ENCODE data around the gene DCP1B.

DCP1B gene

GRCh38 chr12:2004113-2004929, at the start of gene DCP1B:
TSS of gene DCP1B (minus strand) at chr12:2004457. CDS start at chr12:2004431, 26 bp downstream.
- Histone ChIP-seq H3K4me3 (ENCODE audit: low read length in 2 of 2) (peak within 1 kb of the TSS; percentile 92 to 99), H3K27ac (ENCODE audit: low read depth in 2 of 2, low read length in 2 of 2) (peak within 1 kb of the TSS; percentile 89 to 93), H3K27me3 (ENCODE audit: control insufficient read depth in 2 of 2, insufficient read depth in 2 of 2, low read length in 2 of 2) (no peaks in the 10 kb centered on the region), H3K36me3 (ENCODE audit: control insufficient read depth in 2 of 2, insufficient read depth in 2 of 2, low read length in 2 of 2) (no peaks in the 10 kb centered on the region), H3K9me3 (ENCODE audit: control insufficient read depth in 2 of 2, low read length in 2 of 2) (no peaks in the 10 kb centered on the region), H3K9ac (ENCODE audit: low read depth in 1 of 2, low read length in 2 of 2) (peak within 1 kb of the TSS; percentile 95 to 98), H3K4me1 (ENCODE audit: control insufficient read depth in 2 of 2, insufficient read depth in 2 of 2, low read length in 2 of 2) (peaks cover 9 to 10% of the 10 kb centered on the region in 2 donors)

DNA sequence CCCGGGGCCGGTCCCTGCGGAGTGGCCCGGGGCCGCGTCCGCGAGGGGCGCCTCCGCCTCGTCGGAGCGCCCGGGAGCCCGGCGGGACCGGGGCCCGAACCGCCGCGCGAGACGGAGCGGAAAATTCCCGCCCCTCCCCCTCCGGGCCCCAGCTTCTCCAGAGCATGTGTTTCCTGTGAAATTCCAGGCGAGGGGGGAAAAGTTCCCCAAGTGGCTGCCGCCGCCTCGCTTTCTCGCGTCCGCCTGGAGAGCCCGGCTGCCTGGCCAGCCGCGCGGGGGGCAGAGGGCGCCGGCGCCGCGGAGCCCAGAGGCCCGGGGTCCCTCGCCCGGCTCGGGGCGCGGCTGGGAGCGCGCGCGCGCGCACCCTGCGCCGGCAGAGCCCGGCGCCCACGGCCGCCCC, 49.4 kb upstream of the DCP1B start:
- Histone ChIP-seq H3K9ac (ENCODE audit: low read depth in 1 of 2, low read length in 2 of 2) (no peak overlapping the region), H3K9me3 (ENCODE audit: control insufficient read depth in 2 of 2, low read length in 2 of 2) (no peaks in the 10 kb centered on the region), H3K27me3 (ENCODE audit: control insufficient read depth in 2 of 2, insufficient read depth in 2 of 2, low read length in 2 of 2) (peaks cover 29 to 33% of the 10 kb centered on the region in 2 donors), H3K4me1 (ENCODE audit: control insufficient read depth in 2 of 2, insufficient read depth in 2 of 2, low read length in 2 of 2) (peaks cover 0 to 8% of the 10 kb centered on the region in 2 donors), H3K27ac (ENCODE audit: low read depth in 2 of 2, low read length in 2 of 2) (peak overlapping the region in 1 of 2 donors; percentile 44), H3K4me3 (ENCODE audit: low read length in 2 of 2) (peak overlapping the region; percentile 62 to 63), H3K36me3 (ENCODE audit: control insufficient read depth in 2 of 2, insufficient read depth in 2 of 2, low read length in 2 of 2) (no peaks in the 10 kb centered on the region)

DNA sequence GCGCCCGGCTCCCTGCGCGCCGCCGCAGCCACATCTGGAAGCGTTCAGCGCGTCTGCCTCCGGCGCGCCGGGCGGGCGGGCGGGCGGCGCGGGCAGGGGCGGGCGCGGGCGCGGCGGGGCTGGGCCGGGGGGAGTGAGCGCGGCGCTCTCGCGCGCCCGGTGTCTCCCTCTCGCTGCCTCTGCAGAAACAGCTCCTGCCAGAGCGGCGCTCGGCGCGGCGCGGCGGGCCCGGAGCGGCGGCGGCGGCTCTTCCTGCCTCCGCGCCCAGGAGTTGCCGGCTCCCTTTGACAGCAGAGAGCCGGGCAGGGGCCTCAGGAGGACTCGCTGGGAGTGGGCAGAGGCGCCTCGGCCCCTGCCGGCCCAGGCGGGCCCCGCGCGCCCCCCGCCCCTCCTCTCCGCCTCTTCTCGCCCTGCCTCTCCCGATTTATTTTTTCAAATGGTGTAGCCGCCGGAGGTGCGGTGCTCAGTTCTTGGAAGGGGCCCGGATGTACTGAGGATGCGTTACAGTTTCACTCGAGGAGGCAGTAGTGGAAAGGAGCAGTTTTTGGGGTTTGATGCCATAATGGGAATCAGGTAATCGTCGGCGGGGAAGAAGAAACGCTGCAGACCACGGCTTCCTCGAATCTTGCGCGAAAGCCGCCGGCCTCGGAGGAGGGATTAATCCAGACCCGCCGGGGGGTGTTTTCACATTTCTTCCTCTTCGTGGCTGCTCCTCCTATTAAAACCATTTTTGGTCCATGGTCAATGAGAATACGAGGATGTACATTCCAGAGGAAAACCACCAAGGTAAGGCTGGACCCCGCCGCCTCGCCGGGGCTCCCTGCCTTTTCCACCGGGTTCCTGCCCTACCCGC, 48.8 kb upstream of the DCP1B start, which contains the start of gene CACNA1C:
TSS of gene CACNA1C (plus strand) at position 162 of the 853 bp plus-strand sequence. CDS start at position 738, 576 bp downstream.
- H3K4me1 ChIP-seq (ENCODE audit: control insufficient read depth in 2 of 2, insufficient read depth in 2 of 2, low read length in 2 of 2), result peaks cover 0 to 8% of the 10 kb centered on the region in 2 donors
- peak within 1 kb of the TSS in 1 of 2 donors; percentile 44 for H3K27ac ChIP-seq (ENCODE audit: low read depth in 2 of 2, low read length in 2 of 2)
- no peaks in the 10 kb centered on the region for H3K36me3 ChIP-seq (ENCODE audit: control insufficient read depth in 2 of 2, insufficient read depth in 2 of 2, low read length in 2 of 2)
- H3K27me3 ChIP-seq (ENCODE audit: control insufficient read depth in 2 of 2, insufficient read depth in 2 of 2, low read length in 2 of 2), result peaks cover 29 to 33% of the 10 kb centered on the region in 2 donors
- H3K4me3 ChIP-seq (ENCODE audit: low read length in 2 of 2), result peak within 1 kb of the TSS; percentile 62 to 63
- H3K9me3 ChIP-seq (ENCODE audit: control insufficient read depth in 2 of 2, low read length in 2 of 2), result no peaks in the 10 kb centered on the region
- H3K9ac ChIP-seq (ENCODE audit: low read depth in 1 of 2, low read length in 2 of 2), result peak within 1 kb of the TSS; percentile 44 to 48

GRCh38 chr12:2051700-2052621, 47.7 kb upstream of the DCP1B start:
- H3K9ac ChIP-seq (ENCODE audit: low read depth in 1 of 2, low read length in 2 of 2), result peak overlapping the region in 1 of 2 donors; percentile 20
- no peaks in the 10 kb centered on the region for H3K9me3 ChIP-seq (ENCODE audit: control insufficient read depth in 2 of 2, low read length in 2 of 2)
- H3K4me3 ChIP-seq (ENCODE audit: low read length in 2 of 2), result peak overlapping the region in 1 of 2 donors; percentile 51
- peaks cover 28 to 40% of the 10 kb centered on the region in 2 donors for H3K27me3 ChIP-seq (ENCODE audit: control insufficient read depth in 2 of 2, insufficient read depth in 2 of 2, low read length in 2 of 2)
- no peak overlapping the region for H3K27ac ChIP-seq (ENCODE audit: low read depth in 2 of 2, low read length in 2 of 2)
- peaks cover 0 to 8% of the 10 kb centered on the region in 2 donors for H3K4me1 ChIP-seq (ENCODE audit: control insufficient read depth in 2 of 2, insufficient read depth in 2 of 2, low read length in 2 of 2)
- H3K36me3 ChIP-seq (ENCODE audit: control insufficient read depth in 2 of 2, insufficient read depth in 2 of 2, low read length in 2 of 2), result no peaks in the 10 kb centered on the region

- H3K9ac ChIP-seq (ENCODE audit: low read depth in 1 of 2, low read length in 2 of 2), result no peak overlapping the region
- no peak overlapping the region for H3K27ac ChIP-seq (ENCODE audit: low read depth in 2 of 2, low read length in 2 of 2)
- H3K4me3 ChIP-seq (ENCODE audit: low read length in 2 of 2), result no peak overlapping the region
- H3K36me3 ChIP-seq (ENCODE audit: control insufficient read depth in 2 of 2, insufficient read depth in 2 of 2, low read length in 2 of 2), result no peaks in the 10 kb centered on the region
- H3K9me3 ChIP-seq (ENCODE audit: control insufficient read depth in 2 of 2, low read length in 2 of 2), result no peaks in the 10 kb centered on the region
- H3K27me3 ChIP-seq (ENCODE audit: control insufficient read depth in 2 of 2, insufficient read depth in 2 of 2, low read length in 2 of 2), result peaks cover 20 to 31% of the 10 kb centered on the region in 2 donors
- H3K4me1 ChIP-seq (ENCODE audit: control insufficient read depth in 2 of 2, insufficient read depth in 2 of 2, low read length in 2 of 2), result peaks cover 0 to 8% of the 10 kb centered on the region in 2 donors
Observed at GRCh38 chr12:2049604-2050540, 45.6 kb upstream of the DCP1B start.

DNA sequence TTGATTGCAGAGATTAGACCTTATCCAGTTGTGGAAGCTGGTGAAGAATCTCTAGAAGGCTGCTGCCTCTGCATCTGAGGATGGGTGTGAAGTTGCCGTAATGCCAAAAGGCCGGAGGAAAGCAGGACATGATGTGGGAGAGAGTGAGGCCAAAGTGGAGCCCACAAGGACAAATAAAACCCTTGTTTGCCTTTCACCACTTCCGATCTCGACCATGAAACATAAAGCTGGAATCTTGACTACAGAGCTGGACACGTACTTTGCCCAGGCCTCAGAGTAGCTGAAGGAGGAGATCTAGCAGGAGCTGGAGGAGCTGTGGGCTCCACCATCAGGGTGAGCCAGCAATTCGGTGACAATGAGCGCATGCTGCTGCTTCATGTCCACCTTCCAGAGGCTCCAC, 43.5 kb upstream of the DCP1B start:
- H3K27me3 ChIP-seq (ENCODE audit: control insufficient read depth in 2 of 2, insufficient read depth in 2 of 2, low read length in 2 of 2), result peaks cover 15 to 21% of the 10 kb centered on the region in 2 donors
- no peaks in the 10 kb centered on the region for H3K36me3 ChIP-seq (ENCODE audit: control insufficient read depth in 2 of 2, insufficient read depth in 2 of 2, low read length in 2 of 2)
- H3K4me3 ChIP-seq (ENCODE audit: low read length in 2 of 2), result no peak overlapping the region
- H3K4me1 ChIP-seq (ENCODE audit: control insufficient read depth in 2 of 2, insufficient read depth in 2 of 2, low read length in 2 of 2), result peaks cover 0 to 3% of the 10 kb centered on the region in 2 donors
- no peaks in the 10 kb centered on the region for H3K9me3 ChIP-seq (ENCODE audit: control insufficient read depth in 2 of 2, low read length in 2 of 2)
- no peak overlapping the region for H3K9ac ChIP-seq (ENCODE audit: low read depth in 1 of 2, low read length in 2 of 2)
- no peak overlapping the region for H3K27ac ChIP-seq (ENCODE audit: low read depth in 2 of 2, low read length in 2 of 2)

DNA sequence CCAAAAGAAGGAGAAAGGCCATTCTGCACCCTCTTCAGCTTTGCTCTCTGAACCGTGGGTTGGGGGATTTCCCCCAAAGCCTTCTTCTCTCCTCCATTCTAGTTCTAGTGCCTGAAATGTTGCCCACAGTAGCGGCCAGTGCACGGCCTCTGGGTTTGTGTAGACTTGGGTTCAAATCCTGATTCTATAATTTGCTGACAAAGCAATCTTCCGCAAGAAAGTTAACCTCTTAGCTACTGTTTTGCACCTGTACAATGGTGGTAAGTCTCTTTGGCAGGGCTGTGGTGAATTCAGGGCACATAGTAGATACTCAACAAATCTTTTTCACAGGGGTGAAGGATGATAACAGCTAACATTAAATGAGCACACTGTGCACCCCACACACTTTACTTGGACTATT, 42.7 kb upstream of the DCP1B start:
- Histone ChIP-seq H3K27ac (ENCODE audit: low read depth in 2 of 2, low read length in 2 of 2) (no peak overlapping the region), H3K27me3 (ENCODE audit: control insufficient read depth in 2 of 2, insufficient read depth in 2 of 2, low read length in 2 of 2) (peaks cover 17 to 18% of the 10 kb centered on the region in 2 donors), H3K9ac (ENCODE audit: low read depth in 1 of 2, low read length in 2 of 2) (no peak overlapping the region), H3K4me3 (ENCODE audit: low read length in 2 of 2) (no peak overlapping the region), H3K9me3 (ENCODE audit: control insufficient read depth in 2 of 2, low read length in 2 of 2) (no peaks in the 10 kb centered on the region), H3K36me3 (ENCODE audit: control insufficient read depth in 2 of 2, insufficient read depth in 2 of 2, low read length in 2 of 2) (no peaks in the 10 kb centered on the region), H3K4me1 (ENCODE audit: control insufficient read depth in 2 of 2, insufficient read depth in 2 of 2, low read length in 2 of 2) (no peaks in the 10 kb centered on the region)

DNA sequence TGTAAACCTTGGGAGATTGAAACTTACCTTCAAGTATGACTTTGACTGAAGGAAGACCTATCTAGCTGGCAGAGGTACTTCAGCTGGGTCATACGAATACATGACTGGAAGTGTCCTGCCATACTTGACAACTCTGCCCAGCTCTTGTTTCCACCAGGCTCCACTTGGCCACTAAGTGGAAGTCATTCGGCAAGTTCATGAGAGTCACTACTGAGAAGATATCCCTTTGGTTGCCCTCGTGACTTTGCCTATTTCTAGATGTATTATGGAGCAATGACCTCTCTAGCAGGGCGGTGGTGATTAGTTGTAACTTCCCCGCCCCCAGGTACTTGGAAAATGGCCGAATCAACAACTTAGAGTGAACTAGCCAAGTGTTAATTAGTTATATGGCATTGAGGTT, 39.9 kb upstream of the DCP1B start:
- no peak overlapping the region for H3K9ac ChIP-seq (ENCODE audit: low read depth in 1 of 2, low read length in 2 of 2)
- no peak overlapping the region for H3K27ac ChIP-seq (ENCODE audit: low read depth in 2 of 2, low read length in 2 of 2)

More for the DNA sequence above, 39.9 kb upstream of the DCP1B start:
- Histone ChIP-seq H3K36me3 (ENCODE audit: control insufficient read depth in 2 of 2, insufficient read depth in 2 of 2, low read length in 2 of 2) (no peaks in the 10 kb centered on the region), H3K4me3 (ENCODE audit: low read length in 2 of 2) (no peak overlapping the region), H3K27me3 (ENCODE audit: control insufficient read depth in 2 of 2, insufficient read depth in 2 of 2, low read length in 2 of 2) (peaks cover 8 to 9% of the 10 kb centered on the region in 2 donors), H3K4me1 (ENCODE audit: control insufficient read depth in 2 of 2, insufficient read depth in 2 of 2, low read length in 2 of 2) (no peaks in the 10 kb centered on the region), H3K9me3 (ENCODE audit: control insufficient read depth in 2 of 2, low read length in 2 of 2) (no peaks in the 10 kb centered on the region)
